ENCODE measurements around the gene CYS1.
"Not testable (repeated sequence)": the region's sequence is repeated elsewhere in the genome, so short reads cannot be mapped to it uniquely, and the experiment has no call there.

CYS1 gene

GRCh38 chr2:10011606-10012325 is 68.4 kb downstream of the CYS1 start:
- not testable (repeated sequence) for DNase-seq

- not testable (repeated sequence) for DNase-seq
Observed at GRCh38 chr2:10010861-10011605, 69.2 kb downstream of the CYS1 start.

DNA sequence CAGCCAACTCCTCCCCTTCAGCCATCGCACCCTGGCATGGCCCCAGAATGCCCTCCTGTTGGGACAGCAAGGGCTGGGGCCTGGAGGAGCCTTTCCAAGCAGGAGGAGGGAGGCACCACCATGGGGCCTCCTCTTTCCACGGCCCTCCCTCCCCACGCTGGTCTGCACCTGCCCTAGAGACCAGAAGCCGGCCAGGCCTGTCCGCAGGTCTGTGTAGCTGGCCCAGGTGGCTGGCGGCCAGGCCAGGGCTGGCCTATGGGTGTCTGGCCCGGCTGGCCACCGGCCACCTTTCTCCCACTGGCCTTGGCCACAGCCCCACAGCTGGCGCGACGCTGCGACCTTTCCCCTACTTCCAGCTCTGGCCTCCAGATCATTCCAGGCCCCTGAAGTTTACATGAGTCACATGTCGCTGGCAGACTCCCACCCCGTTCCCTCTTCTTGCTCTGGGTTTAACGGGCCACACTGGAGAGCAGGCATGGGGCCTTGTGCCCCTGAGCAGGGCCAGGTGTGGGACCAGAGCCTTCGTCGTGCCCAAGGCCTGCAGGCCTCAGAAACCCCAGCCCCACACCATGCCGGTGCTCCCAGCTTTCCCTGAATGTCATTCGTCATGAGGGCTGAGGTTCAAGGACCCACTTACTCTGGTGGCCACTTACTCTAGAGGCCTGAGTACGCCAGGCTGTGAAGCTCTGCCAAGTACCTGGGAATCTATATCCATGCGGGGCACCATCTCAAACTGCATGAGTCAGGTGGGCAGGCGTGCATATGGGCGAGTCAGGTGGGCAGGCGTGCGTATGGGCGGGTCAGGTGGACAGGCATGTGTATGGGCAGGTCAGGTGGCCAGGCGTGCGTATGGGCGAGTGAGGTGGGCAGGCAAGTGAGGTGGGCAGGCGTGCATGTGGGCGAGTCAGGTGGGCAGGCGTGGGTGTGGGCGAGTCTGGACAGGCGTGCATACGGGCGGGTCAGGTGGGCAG is 70.1 kb downstream of the CYS1 start:
- no peak for DNase-seq

DNA sequence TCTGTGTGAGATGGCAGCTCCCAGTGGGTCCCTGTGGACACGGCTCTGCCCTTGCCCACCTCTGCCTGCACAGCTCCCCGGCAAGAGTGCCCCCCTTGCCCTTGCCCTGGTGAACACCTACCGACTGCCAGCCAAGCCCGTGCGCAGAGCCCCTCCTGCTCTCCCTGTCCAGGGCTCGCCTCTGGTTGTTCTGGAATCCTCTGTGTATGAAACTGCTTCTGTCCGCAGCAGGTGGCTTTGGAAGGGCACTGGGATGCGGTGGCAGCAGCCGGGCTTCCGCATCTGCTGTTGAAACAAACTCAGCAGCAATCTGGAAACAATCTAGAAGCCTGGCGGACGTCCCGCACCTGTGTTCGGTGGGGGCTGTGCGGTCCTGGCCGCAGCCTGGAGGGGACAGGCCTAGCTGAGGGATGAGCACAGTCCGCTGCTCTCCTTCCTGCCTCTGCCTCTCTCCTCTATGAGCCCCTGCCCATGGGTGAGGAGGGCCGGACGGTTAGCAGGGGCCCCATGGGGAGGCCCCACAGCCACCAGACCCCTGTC is 70.9 kb downstream of the CYS1 start:
- no peak for DNase-seq

GRCh38 chr2:10008809-10009176 is 71.4 kb downstream of the CYS1 start:
- DNase-seq = no peak

DNA sequence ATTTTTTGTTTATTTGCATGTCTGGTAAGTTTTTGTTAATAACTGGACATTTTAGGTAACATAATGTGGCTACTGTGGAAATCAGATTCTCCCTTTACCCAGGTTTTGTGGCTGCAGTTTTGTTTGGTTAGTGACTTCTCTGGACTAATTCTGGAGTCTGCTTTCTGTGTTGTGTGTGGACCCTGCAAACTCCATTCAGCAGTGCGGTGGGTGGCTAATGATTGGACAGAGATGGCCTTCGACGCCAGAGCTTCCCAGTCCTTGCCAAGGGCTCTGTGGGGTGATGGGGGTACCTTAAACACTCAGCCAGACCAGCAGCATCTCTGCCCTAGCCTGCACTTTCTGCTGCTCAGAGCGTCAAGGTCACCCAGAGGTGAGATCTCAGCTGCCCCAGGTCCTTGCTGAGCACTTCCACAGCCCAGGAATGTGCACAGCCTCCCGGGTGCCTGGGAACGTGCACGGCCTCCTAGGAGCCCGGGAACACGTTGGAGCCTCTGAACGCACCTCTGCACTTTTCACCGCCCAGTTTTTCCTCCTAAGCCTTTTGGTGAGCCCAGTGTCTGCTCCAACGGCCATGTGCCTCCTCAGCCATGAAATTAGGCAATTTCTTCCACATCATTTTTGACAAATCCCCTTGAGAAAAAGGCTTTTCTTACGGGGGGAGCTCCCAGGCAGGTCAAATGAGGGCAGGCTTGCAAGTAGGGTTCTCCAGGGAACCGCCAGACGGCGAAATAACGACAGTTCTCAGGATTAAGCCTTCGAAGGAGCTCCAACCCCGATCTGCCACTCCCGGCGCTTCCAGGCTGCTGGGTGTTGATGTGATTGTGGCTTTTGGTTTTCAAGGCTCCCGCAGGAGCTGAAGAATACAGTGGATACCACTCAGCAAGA is 72.0 kb downstream of the CYS1 start:
- DNase-seq = no peak

GRCh38 chr2:10007435-10007834 is 72.8 kb downstream of the CYS1 start:
- DNase-seq = no peak

Data from hippocampal formation (tissue), 2 donors.